ENCODE measurements around the gene PIN1. TPM values are rescaled to one million over a fixed set of nuclear protein-coding genes. Genes with fewer than 3 reads are reported as not detected.
"Not testable (repeated sequence)": the region's sequence is repeated elsewhere in the genome, so short reads cannot be mapped to it uniquely, and the experiment has no call there.

PIN1 gene
- total RNA-seq, 1 experiment from 2014 or later: 107 TPM

GRCh38 chr19:9786819-9787218 is 48.3 kb upstream of the PIN1 start:
- H3K36me3 Mint-ChIP-seq: no peaks in the 10 kb centered on the region
- ATAC-seq (no peak), DNase-seq (ENCODE audit: low spot score) (no peak)
- CTCF ChIA-PET: no interaction called here
- no peaks in the 10 kb centered on the region for H3K9me3 Mint-ChIP-seq
- H3K4me1 Mint-ChIP-seq: peaks cover 51% of the 10 kb centered on the region
- peak overlapping the region; percentile 65 for H3K4me3 Mint-ChIP-seq
- H3K27me3 Mint-ChIP-seq (ENCODE audit: low read depth): no peaks in the 10 kb centered on the region
- TF ChIP-seq NR3C1 (CRISPR knock-in tag; conservative IDR thresholded peaks at IDR 0.05; ENCODE audit: low read depth) (no peak), RELA (CRISPR knock-in tag; IDR thresholded peaks at IDR 0.05; ENCODE audit: borderline replicate concordance) (no peak), TCF7 (CRISPR knock-in tag; IDR thresholded peaks at IDR 0.05; ENCODE audit: low read depth) (no peak), RORB (CRISPR knock-in tag; IDR thresholded peaks at IDR 0.05) (no peak), OVOL2 (CRISPR knock-in tag; IDR thresholded peaks at IDR 0.05; ENCODE audit: borderline replicate concordance) (no peak), SMAD4 (CRISPR knock-in tag; IDR thresholded peaks at IDR 0.05) (no peak), ATF3 (CRISPR knock-in tag; conservative IDR thresholded peaks at IDR 0.05) (no peak), PRDM15 (CRISPR knock-in tag; IDR thresholded peaks at IDR 0.05) (no peak), ATF6 (CRISPR knock-in tag; IDR thresholded peaks at IDR 0.05) (no peak), ESRRA (CRISPR knock-in tag; IDR thresholded peaks at IDR 0.05; ENCODE audit: borderline replicate concordance) (no peak), ZNF396 (CRISPR knock-in tag; IDR thresholded peaks at IDR 0.05; ENCODE audit: borderline replicate concordance) (no peak)
- TF ChIP-seq, protein P1, sequence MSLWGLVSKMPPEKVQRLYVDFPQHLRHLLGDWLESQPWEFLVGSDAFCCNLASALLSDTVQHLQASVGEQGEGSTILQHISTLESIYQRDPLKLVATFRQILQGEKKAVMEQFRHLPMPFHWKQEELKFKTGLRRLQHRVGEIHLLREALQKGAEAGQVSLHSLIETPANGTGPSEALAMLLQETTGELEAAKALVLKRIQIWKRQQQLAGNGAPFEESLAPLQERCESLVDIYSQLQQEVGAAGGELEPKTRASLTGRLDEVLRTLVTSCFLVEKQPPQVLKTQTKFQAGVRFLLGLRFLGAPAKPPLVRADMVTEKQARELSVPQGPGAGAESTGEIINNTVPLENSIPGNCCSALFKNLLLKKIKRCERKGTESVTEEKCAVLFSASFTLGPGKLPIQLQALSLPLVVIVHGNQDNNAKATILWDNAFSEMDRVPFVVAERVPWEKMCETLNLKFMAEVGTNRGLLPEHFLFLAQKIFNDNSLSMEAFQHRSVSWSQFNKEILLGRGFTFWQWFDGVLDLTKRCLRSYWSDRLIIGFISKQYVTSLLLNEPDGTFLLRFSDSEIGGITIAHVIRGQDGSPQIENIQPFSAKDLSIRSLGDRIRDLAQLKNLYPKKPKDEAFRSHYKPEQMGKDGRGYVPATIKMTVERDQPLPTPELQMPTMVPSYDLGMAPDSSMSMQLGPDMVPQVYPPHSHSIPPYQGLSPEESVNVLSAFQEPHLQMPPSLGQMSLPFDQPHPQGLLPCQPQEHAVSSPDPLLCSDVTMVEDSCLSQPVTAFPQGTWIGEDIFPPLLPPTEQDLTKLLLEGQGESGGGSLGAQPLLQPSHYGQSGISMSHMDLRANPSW (CRISPR knock-in tag; conservative IDR thresholded peaks at IDR 0.05; ENCODE audit: low read depth): no peak
- H3K27ac Mint-ChIP-seq: peak overlapping the region; percentile 96
- POLR2A ChIA-PET: no interaction called here

DNA sequence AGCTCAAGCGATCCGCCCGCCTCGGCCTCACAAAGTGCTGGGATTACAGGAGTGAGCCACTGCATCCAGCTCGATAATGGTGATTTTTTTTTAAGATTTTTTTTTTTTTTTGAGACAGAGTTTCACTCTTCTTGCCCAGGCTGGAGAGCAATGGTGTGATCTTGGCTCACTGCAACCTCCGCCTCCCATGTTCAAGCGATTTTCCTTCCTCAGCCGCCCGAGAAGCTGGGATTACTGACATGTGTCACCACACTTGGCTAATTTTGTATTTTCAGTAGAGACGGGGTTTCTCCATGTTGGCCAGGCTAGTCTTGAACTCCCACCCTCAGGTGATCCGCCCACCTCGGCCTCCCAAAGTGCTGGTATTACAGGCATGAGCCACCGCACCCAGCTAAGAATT is 46.5 kb upstream of the PIN1 start:
- POLR2A ChIA-PET: interaction anchor here (0.7 kb wide), 1 partner anchor 37 kb away, joined by 3 read pairs; no protein-coding TSS in a partner anchor
- H3K4me1 Mint-ChIP-seq: peaks cover 50% of the 10 kb centered on the region
- H3K27ac Mint-ChIP-seq: not testable (repeated sequence)

DNA sequence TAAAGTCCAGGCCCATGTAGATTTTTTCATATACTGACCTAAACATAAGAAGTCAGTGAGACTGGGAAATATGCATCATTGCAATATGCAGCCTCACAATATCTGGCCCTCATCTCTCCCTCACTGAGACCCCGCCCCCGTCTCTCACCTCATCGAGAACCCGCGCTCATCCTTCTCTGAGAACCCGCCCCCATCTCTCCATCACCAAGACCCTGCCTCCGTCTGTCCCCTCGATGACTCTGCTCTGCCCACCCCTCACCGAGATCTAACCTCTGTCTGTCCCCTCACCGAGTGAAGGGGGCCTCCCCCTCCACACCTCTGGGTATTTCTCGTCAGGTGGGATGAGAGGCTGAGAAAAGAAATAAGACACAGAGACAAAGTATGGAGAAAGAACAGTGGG is 46.1 kb upstream of the PIN1 start:
- H3K36me3 Mint-ChIP-seq: peaks cover 2% of the 10 kb centered on the region; the same call in 1 of the 2 replicates
- no peaks in the 10 kb centered on the region for H3K27me3 Mint-ChIP-seq (ENCODE audit: low read depth)
- no peak for ATAC-seq
- peak; percentile 41 for DNase-seq (ENCODE audit: low spot score)
- H3K4me1 Mint-ChIP-seq: peaks cover 51% of the 10 kb centered on the region
- POLR2A ChIA-PET: no interaction called here
- H3K9me3 Mint-ChIP-seq: no peaks in the 10 kb centered on the region
- TF ChIP-seq SMAD3 (CRISPR knock-in tag; IDR thresholded peaks at IDR 0.05; ENCODE audit: borderline replicate concordance): no peak
- TF ChIP-seq, protein P2, sequence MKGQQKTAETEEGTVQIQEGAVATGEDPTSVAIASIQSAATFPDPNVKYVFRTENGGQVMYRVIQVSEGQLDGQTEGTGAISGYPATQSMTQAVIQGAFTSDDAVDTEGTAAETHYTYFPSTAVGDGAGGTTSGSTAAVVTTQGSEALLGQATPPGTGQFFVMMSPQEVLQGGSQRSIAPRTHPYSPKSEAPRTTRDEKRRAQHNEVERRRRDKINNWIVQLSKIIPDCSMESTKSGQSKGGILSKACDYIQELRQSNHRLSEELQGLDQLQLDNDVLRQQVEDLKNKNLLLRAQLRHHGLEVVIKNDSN (CRISPR knock-in tag; IDR thresholded peaks at IDR 0.05): no peak
- no peak for TF ChIP-seq FOXK1 (CRISPR knock-in tag; IDR thresholded peaks at IDR 0.05)
- TF ChIP-seq SOX15 (CRISPR knock-in tag; IDR thresholded peaks at IDR 0.05): no peak
- no peak for TF ChIP-seq IRF2 (CRISPR knock-in tag; IDR thresholded peaks at IDR 0.05; ENCODE audit: borderline replicate concordance, low read depth)
- no peak for TF ChIP-seq ZNF671 (CRISPR knock-in tag; IDR thresholded peaks at IDR 0.05)
- TF ChIP-seq, protein P3, sequence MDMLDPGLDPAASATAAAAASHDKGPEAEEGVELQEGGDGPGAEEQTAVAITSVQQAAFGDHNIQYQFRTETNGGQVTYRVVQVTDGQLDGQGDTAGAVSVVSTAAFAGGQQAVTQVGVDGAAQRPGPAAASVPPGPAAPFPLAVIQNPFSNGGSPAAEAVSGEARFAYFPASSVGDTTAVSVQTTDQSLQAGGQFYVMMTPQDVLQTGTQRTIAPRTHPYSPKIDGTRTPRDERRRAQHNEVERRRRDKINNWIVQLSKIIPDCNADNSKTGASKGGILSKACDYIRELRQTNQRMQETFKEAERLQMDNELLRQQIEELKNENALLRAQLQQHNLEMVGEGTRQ (CRISPR knock-in tag; IDR thresholded peaks at IDR 0.05): no peak
- TF ChIP-seq MYBL2 (CRISPR knock-in tag; IDR thresholded peaks at IDR 0.05): no peak
- TF ChIP-seq GRHL2 (CRISPR knock-in tag; IDR thresholded peaks at IDR 0.05; ENCODE audit: insufficient replicate concordance, severe bottlenecking): no peak
- TF ChIP-seq KAT7 (CRISPR knock-in tag; IDR thresholded peaks at IDR 0.05; ENCODE audit: borderline replicate concordance): no peak
- no peak for TF ChIP-seq ZNF121 (CRISPR knock-in tag; IDR thresholded peaks at IDR 0.05)
- no peak for TF ChIP-seq CREM (CRISPR knock-in tag; IDR thresholded peaks at IDR 0.05)
- no peak overlapping the region for H3K4me3 Mint-ChIP-seq
- H3K27ac Mint-ChIP-seq: peak overlapping the region; percentile 93
- CTCF ChIA-PET: interaction anchor here (1.0 to 1.4 kb wide), 2 partner anchors 154 to 163 kb away, joined by 3 to 7 read pairs; no protein-coding TSS in a partner anchor

More for the DNA sequence above, 46.5 kb upstream of the PIN1 start:
- H3K27me3 Mint-ChIP-seq (ENCODE audit: low read depth); ATAC-seq; DNase-seq (ENCODE audit: low spot score); H3K9me3 Mint-ChIP-seq; H3K36me3 Mint-ChIP-seq; H3K4me3 Mint-ChIP-seq: not testable (repeated sequence)
- CTCF ChIA-PET: interaction anchor here (1.0 to 1.4 kb wide), 2 partner anchors 155 to 163 kb away, joined by 3 to 7 read pairs; no protein-coding TSS in a partner anchor
